A549 (cell line): ENCODE measurements around the gene SLX9. TPM values are rescaled to one million over a fixed set of nuclear protein-coding genes. Genes with fewer than 3 reads are reported as not detected.
A peak's percentile ranks its signal among the peaks of the same experiment; 100 is the strongest.

Source experiments
- ATAC-seq, 2 experiments: fragments of 200-7000 bp in 1 of 2; fragments of >200 bp in 1 of 2; cut with Nextera tagmentation in 1 of 2; cut with Tn5 transposase in 1 of 2; 3 replicates each; pipeline versions ENCODE4 v1.8.0 to v1.9.1; 2018 to 2020; ENCODE audit warnings: mild to moderate bottlenecking in 1 of 2, moderate library complexity in 1 of 2
- CTCF ChIA-PET: fragments of 300-600 bp; sonication (Branson Sonifier 250); formaldehyde crosslinking; extraction: SDS; loops from one replicate; lab custom pipeline; 2021; ENCODE audit warnings: antibody characterized with exemption, inconsistent platforms; lab: Yijun Ruan, JAX
- POLR2A ChIA-PET: fragments of 350-600 bp; formaldehyde crosslinking; extraction: SDS; loops from one replicate; lab custom pipeline; 2021; ENCODE audit warnings: antibody characterized with exemption, inconsistent platforms; lab: Yijun Ruan, JAX
- DNase-seq, 2 experiments: peaks; one replicate each; pipeline versions ENCODE4 v3.0.0 to v3.0.0-alpha.2; 2011 to 2016; ENCODE audit warnings: low read depth in 1 of 2, low spot score in 1 of 2
- FAIRE-seq: peaks from 2 replicates; lab custom pipeline; 2011; peaks lifted over from hg19 to GRCh38; lab: Jason Lieb, UNC
- H3K27ac ChIP-seq, 2 experiments: fragments of >200 bp; sonication (Bioruptor Twin); formaldehyde crosslinking; 3 replicates each; pipeline ENCODE4 v1.5.1; 2016 to 2017
- H3K4me1 ChIP-seq: fragments of >200 bp; sonication (Bioruptor Twin); formaldehyde crosslinking; 3 replicates; pipeline ENCODE4 v1.6.1; 2016
- H3K4me2 ChIP-seq: fragments of >200 bp; sonication (Bioruptor Twin); formaldehyde crosslinking; 3 replicates; pipeline ENCODE4 v1.6.1; 2016
- H3K4me3 ChIP-seq: fragments of >200 bp; sonication (Bioruptor Twin); formaldehyde crosslinking; 3 replicates; pipeline ENCODE4 v1.5.1; 2016
- H3K9me3 ChIP-seq: fragments of >200 bp; sonication (Bioruptor Twin); formaldehyde crosslinking; 3 replicates; pipeline ENCODE4 v1.6.1; 2016
- BHLHE40 ChIP-seq: IDR thresholded peaks from 2 replicates; pipeline ENCODE4 v1.6.1; 2012; ENCODE audit warnings: low read depth, low read length, inconsistent platforms
- CBX2 ChIP-seq: fragments of 200-600 bp; sonication (generic); IDR thresholded peaks from 2 replicates; pipeline ENCODE4 v1.6.1; 2016; ENCODE audit warnings: low read depth, mild to moderate bottlenecking, borderline replicate concordance
- CBX8 ChIP-seq: fragments of 200-600 bp; sonication (generic); IDR thresholded peaks from 2 replicates; pipeline ENCODE4 v1.6.1; 2016
- CEBPB ChIP-seq, 2 experiments: fragments of >200 bp in 1 of 2; sonication (Bioruptor Twin) in 1 of 2; formaldehyde crosslinking in 1 of 2; IDR thresholded peaks; 2 replicates each; pipeline ENCODE4 v1.6.1; 2012 to 2016
- CHD2 ChIP-seq: fragments of 150-350 bp; IDR thresholded peaks from 2 replicates; pipeline ENCODE4 v1.6.1; 2014; ENCODE audit warnings: low read length; ENCODE audit not compliant: partially characterized antibody
- CHD4 ChIP-seq: fragments of 200-600 bp; sonication (generic); IDR thresholded peaks from 2 replicates; pipeline ENCODE4 v1.6.1; 2016; ENCODE audit warnings: antibody characterized with exemption, mild to moderate bottlenecking, borderline replicate concordance
- ESRRA ChIP-seq: fragments of 150-350 bp; IDR thresholded peaks from 2 replicates; pipeline ENCODE4 v1.6.1; 2014; ENCODE audit warnings: mild to moderate bottlenecking, low read length, borderline replicate concordance
- FOSL2 ChIP-seq, 2 experiments: fragments of 450-650 bp in 1 of 2; fragments of >200 bp in 1 of 2; sonication (Bioruptor Twin) in 1 of 2; formaldehyde crosslinking; IDR thresholded peaks; 2 replicates each; pipeline versions ENCODE4 v1.5.0 to v1.6.1; 2016 to 2020; ENCODE audit warnings: mild to moderate bottlenecking in 1 of 2, moderate library complexity in 1 of 2
- FOXS1 ChIP-seq: fragments of 250-450 bp; sonication (Bioruptor Pico); IDR thresholded peaks from 2 replicates; pipeline ENCODE4 v1.5.0; 2020; ENCODE audit warnings: mild to moderate bottlenecking, moderate library complexity
- HDAC2 ChIP-seq: fragments of 200-600 bp; sonication (generic); IDR thresholded peaks from 2 replicates; pipeline ENCODE4 v1.6.1; 2016
- JUN ChIP-seq, 2 experiments: fragments of >200 bp; sonication (Bioruptor Twin); formaldehyde crosslinking; IDR thresholded peaks; 2 replicates in 1 of 2; 3 replicates in 1 of 2; pipeline ENCODE4 v1.6.1; 2016 to 2017
- KDM1A ChIP-seq: fragments of 200-600 bp; sonication (generic); IDR thresholded peaks from 2 replicates; pipeline ENCODE4 v1.6.1; 2016; ENCODE audit warnings: low read depth, mild to moderate bottlenecking
- NFE2L2 ChIP-seq: fragments of 150-350 bp; conservative IDR thresholded peaks from 2 replicates; pipeline ENCODE4 v1.6.1; 2014; ENCODE audit warnings: low read length
- PHF8 ChIP-seq: fragments of 200-600 bp; sonication (generic); IDR thresholded peaks from 2 replicates; pipeline ENCODE4 v1.6.1; 2016; ENCODE audit warnings: low read depth, mild to moderate bottlenecking, antibody characterized with exemption, moderate library complexity, borderline replicate concordance
- SMC3 ChIP-seq: fragments of >200 bp; sonication (Bioruptor Twin); formaldehyde crosslinking; IDR thresholded peaks from 3 replicates; pipeline ENCODE4 v1.6.1; 2018; ENCODE audit warnings: inconsistent platforms
- ZNF302 ChIP-seq: fragments of 250-450 bp; sonication (Bioruptor Pico); IDR thresholded peaks from 2 replicates; pipeline ENCODE4 v1.9.0; 2021; ENCODE audit warnings: inconsistent platforms, mild to moderate bottlenecking, moderate library complexity
- WGBS: methylation state at CpG from one replicate; pipeline ENCODE4 v1.1.6; 2017; ENCODE audit errors: missing lambda C conversion rate; 5-methylcytosine and 5-hydroxymethylcytosine counted together
- polyA plus RNA-seq, 4 experiments: library from polyadenylated mRNA; depleted of rRNA in 3 of 4; stranded (reverse); fragments of >200 nt; fragmentation: RNase III in 1 of 4; extraction: RNeasy Plus Mini Kit Qiagen cat#74134 plus additional on column Dnase treatment in 1 of 4; gene quantifications; 2 replicates in 3 of 4; 3 replicates in 1 of 4; pipeline ENCODE4 v1.2.3, GENCODE V29; 2011 to 2017
- TF ChIP-seq, protein P1 (sequence below): fragments of 200-600 bp; sonication (generic); IDR thresholded peaks from 2 replicates; pipeline ENCODE4 v1.6.1; 2016; ENCODE audit warnings: antibody characterized with exemption, mild to moderate bottlenecking, moderate library complexity
- TF ChIP-seq, protein P2 (sequence below): fragments of 450-650 bp; IDR thresholded peaks from 2 replicates; pipeline ENCODE4 v1.6.1; 2014; ENCODE audit warnings: antibody characterized with exemption
- TF ChIP-seq, protein P3 (sequence below): fragments of >200 bp; sonication (Bioruptor Twin); formaldehyde crosslinking; IDR thresholded peaks from 3 replicates; pipeline ENCODE4 v1.5.1; 2016
- TF ChIP-seq, protein P4 (sequence below): fragments of >200 bp; sonication (Bioruptor Twin); formaldehyde crosslinking; IDR thresholded peaks from 3 replicates; pipeline ENCODE4 v1.6.1; 2016
- TF ChIP-seq, protein P5 (sequence below): fragments of 150-350 bp; IDR thresholded peaks from 2 replicates; pipeline ENCODE4 v1.6.1; 2014; ENCODE audit warnings: low read depth, mild to moderate bottlenecking, low read length

SLX9 gene
- polyA plus RNA-seq, 2 of the 4 experiments (the other 2 are of a cell fraction), result 26.9 to 40.6 TPM

DNA sequence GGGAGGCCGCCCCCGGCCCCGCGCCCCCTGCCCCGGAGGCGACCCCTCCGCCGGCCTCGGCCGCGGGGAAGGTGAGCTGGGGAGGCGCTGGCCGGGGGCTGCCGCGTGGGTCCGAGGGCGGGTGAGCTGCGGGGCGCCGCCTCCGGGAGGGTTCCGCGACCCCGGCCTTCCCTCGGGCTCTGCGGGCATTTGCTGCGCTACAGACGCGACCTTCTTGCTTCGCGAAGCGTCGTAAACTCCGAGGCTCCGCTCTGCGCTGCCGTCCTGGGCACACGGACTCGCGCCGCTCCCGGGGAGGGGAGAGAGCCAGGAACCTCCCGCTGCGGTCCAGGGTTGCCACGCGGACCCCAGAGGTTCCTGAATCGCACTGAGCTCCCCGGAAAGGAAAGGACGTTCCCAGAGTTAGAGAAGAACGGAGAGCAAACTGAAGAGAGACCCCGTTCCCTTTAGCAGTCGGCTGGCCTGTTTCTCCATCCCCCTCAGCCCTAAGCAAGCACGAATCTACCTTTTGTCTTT lies 345 bp downstream of the SLX9 start:
- Histone ChIP-seq H3K4me3 (peak overlapping the region; percentile 83), H3K27ac (peak overlapping the region; percentile 87 to 99), H3K4me1 (peaks cover 16% of the 10 kb centered on the region; the same call in 2 of the 3 replicates), H3K9me3 (no peaks in the 10 kb centered on the region), H3K4me2 (peak overlapping the region; percentile 96)
- under 1% methylated on average over 8 of the region's 53 CpGs for WGBS
- peak in 1 of 2 experiments; percentile 58; a peak in 1 of 5 replicates for TF ChIP-seq JUN (IDR thresholded peaks at IDR 0.05)
- TF ChIP-seq, protein P1, sequence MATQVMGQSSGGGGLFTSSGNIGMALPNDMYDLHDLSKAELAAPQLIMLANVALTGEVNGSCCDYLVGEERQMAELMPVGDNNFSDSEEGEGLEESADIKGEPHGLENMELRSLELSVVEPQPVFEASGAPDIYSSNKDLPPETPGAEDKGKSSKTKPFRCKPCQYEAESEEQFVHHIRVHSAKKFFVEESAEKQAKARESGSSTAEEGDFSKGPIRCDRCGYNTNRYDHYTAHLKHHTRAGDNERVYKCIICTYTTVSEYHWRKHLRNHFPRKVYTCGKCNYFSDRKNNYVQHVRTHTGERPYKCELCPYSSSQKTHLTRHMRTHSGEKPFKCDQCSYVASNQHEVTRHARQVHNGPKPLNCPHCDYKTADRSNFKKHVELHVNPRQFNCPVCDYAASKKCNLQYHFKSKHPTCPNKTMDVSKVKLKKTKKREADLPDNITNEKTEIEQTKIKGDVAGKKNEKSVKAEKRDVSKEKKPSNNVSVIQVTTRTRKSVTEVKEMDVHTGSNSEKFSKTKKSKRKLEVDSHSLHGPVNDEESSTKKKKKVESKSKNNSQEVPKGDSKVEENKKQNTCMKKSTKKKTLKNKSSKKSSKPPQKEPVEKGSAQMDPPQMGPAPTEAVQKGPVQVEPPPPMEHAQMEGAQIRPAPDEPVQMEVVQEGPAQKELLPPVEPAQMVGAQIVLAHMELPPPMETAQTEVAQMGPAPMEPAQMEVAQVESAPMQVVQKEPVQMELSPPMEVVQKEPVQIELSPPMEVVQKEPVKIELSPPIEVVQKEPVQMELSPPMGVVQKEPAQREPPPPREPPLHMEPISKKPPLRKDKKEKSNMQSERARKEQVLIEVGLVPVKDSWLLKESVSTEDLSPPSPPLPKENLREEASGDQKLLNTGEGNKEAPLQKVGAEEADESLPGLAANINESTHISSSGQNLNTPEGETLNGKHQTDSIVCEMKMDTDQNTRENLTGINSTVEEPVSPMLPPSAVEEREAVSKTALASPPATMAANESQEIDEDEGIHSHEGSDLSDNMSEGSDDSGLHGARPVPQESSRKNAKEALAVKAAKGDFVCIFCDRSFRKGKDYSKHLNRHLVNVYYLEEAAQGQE, result no peak
- POLR2A ChIA-PET, result interaction anchor here (0.8 to 1.2 kb wide), 4 partner anchors 13 to 196 kb away, joined by 3 to 9 read pairs (median 3); partner anchors contain the start of gene PTTG1IP
- no peak for FAIRE-seq
- no peak for DNase-seq
- CTCF ChIA-PET, result interaction anchor here (0.6 to 1.8 kb wide), 5 partner anchors 11 to 540 kb away, joined by 3 to 6 read pairs (median 4); partner anchors contain the start of gene UBE2G2
- peak; percentile 20 to 26; a peak in 4 of 6 replicates for ATAC-seq

DNA sequence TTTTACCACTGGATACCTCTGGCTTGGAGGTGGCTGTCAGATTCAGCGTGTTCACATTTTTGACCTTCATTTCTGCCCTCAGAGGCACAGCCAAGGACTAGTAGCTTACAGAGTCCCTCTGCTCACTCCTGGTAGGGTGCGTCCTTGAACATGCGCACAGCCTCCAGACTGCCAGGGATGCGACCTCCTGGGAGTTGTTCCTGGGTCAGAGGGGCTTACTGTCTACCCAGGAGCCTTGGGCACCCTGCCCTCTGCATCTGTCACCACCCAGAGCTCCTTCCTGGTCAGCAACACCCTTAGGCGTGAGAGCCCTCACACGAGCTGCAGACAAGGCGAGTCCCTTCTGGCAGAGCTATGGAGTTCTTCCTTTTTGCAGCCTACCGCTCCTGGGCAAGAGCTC lies 1.7 kb downstream of the SLX9 start:
- FAIRE-seq (no peak), DNase-seq (no peak)
- Histone ChIP-seq H3K9me3 (no peaks in the 10 kb centered on the region), H3K4me2 (peak overlapping the region; percentile 96)
- CTCF ChIA-PET, result interaction anchor here (1.8 kb wide), 1 partner anchor 140 kb away, joined by 6 read pairs; the partner anchor contains the start of gene UBE2G2
- 91% methylated on average over 8 of the region's 8 CpGs for whole genome bisulfite sequencing
- TF ChIP-seq KDM1A (no peak), CHD4 (no peak), PHF8 (no peak), FOXS1 (CRISPR knock-in tag) (no peak), SMC3 (no peak), CHD2 (no peak), NFE2L2 (no peak), CBX8 (no peak), ESRRA (no peak), CBX2 (no peak), ZNF302 (CRISPR knock-in tag) (no peak), CEBPB (IDR thresholded peaks at IDR 0.05) (no peak), HDAC2 (no peak), BHLHE40 (no peak), FOSL2 (IDR thresholded peaks at IDR 0.05) (no peak), FOSL2 (CRISPR knock-in tag; IDR thresholded peaks at IDR 0.05) (no peak)
- TF ChIP-seq, protein P2, sequence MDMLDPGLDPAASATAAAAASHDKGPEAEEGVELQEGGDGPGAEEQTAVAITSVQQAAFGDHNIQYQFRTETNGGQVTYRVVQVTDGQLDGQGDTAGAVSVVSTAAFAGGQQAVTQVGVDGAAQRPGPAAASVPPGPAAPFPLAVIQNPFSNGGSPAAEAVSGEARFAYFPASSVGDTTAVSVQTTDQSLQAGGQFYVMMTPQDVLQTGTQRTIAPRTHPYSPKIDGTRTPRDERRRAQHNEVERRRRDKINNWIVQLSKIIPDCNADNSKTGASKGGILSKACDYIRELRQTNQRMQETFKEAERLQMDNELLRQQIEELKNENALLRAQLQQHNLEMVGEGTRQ, result no peak
- TF ChIP-seq, protein P3, sequence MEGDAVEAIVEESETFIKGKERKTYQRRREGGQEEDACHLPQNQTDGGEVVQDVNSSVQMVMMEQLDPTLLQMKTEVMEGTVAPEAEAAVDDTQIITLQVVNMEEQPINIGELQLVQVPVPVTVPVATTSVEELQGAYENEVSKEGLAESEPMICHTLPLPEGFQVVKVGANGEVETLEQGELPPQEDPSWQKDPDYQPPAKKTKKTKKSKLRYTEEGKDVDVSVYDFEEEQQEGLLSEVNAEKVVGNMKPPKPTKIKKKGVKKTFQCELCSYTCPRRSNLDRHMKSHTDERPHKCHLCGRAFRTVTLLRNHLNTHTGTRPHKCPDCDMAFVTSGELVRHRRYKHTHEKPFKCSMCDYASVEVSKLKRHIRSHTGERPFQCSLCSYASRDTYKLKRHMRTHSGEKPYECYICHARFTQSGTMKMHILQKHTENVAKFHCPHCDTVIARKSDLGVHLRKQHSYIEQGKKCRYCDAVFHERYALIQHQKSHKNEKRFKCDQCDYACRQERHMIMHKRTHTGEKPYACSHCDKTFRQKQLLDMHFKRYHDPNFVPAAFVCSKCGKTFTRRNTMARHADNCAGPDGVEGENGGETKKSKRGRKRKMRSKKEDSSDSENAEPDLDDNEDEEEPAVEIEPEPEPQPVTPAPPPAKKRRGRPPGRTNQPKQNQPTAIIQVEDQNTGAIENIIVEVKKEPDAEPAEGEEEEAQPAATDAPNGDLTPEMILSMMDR, result no peak
- TF ChIP-seq, protein P4, sequence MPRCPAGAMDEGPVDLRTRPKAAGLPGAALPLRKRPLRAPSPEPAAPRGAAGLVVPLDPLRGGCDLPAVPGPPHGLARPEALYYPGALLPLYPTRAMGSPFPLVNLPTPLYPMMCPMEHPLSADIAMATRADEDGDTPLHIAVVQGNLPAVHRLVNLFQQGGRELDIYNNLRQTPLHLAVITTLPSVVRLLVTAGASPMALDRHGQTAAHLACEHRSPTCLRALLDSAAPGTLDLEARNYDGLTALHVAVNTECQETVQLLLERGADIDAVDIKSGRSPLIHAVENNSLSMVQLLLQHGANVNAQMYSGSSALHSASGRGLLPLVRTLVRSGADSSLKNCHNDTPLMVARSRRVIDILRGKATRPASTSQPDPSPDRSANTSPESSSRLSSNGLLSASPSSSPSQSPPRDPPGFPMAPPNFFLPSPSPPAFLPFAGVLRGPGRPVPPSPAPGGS, result no peak
- TF ChIP-seq, protein P5, sequence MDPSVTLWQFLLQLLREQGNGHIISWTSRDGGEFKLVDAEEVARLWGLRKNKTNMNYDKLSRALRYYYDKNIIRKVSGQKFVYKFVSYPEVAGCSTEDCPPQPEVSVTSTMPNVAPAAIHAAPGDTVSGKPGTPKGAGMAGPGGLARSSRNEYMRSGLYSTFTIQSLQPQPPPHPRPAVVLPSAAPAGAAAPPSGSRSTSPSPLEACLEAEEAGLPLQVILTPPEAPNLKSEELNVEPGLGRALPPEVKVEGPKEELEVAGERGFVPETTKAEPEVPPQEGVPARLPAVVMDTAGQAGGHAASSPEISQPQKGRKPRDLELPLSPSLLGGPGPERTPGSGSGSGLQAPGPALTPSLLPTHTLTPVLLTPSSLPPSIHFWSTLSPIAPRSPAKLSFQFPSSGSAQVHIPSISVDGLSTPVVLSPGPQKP, result no peak
- TF ChIP-seq, all 56 proteins: peak for 0
- Histone ChIP-seq H3K27ac (peak overlapping the region in 1 of 2 experiments; percentile 99; a peak in 3 of 6 replicates), H3K4me3 (no peak overlapping the region), H3K4me1 (peaks cover 20% of the 10 kb centered on the region; the same call in 2 of the 3 replicates)
- POLR2A ChIA-PET, result no interaction called here
- ATAC-seq, result no peak
